Activated CD4-positive, alpha-beta T cell treated with anti-CD3 and anti-CD28 coated beads, Interleukin-2, Interleukin-4, amounts not matched to agents 100 ng/mL and 50 ng/mL, durations not matched to agents 16 hours and 8 hours (primary cell): ENCODE measurements around the gene CD4.

Experiments
- DNase-seq: peaks from one replicate; pipeline ENCODE4 v3.0.0-alpha.2; 2020; ENCODE audit warnings: low spot score

Gene CD4

GRCh38 chr12:6816598-6816997, 27.3 kb downstream of the CD4 start:
- DNase-seq, result no peak

- no peak for DNase-seq
Observed at GRCh38 chr12:6817098-6817497, 27.8 kb downstream of the CD4 start.

GRCh38 chr12:6817662-6818157, 28.4 kb downstream of the CD4 start:
- no peak for DNase-seq

- no peak for DNase-seq
Observed at GRCh38 chr12:6818222-6818621, 28.9 kb downstream of the CD4 start.

- DNase-seq, result no peak
Observed at GRCh38 chr12:6818645-6819044, 29.3 kb downstream of the CD4 start.

- no peak for DNase-seq
Observed at GRCh38 chr12:6819106-6820030, 30.0 kb downstream of the CD4 start.

GRCh38 chr12:6820166-6820565, 30.8 kb downstream of the CD4 start:
- no peak for DNase-seq

- DNase-seq, result no peak
Observed at GRCh38 chr12:6821591-6822425, 32.5 kb downstream of the CD4 start, which contains the start of gene GPR162. Gene GPR162 (plus strand): TSS chr12:6821821. CDS start chr12:6823899, 2,078 bp downstream.

GRCh38 chr12:6822426-6823135, 33.3 kb downstream of the CD4 start:
- no peak for DNase-seq

GRCh38 chr12:6823182-6824084, 34.1 kb downstream of the CD4 start:
- DNase-seq, result no peak

- no peak for DNase-seq
Observed at GRCh38 chr12:6824085-6824775, 34.9 kb downstream of the CD4 start.

- DNase-seq, result no peak
Observed at GRCh38 chr12:6824901-6825381, 35.6 kb downstream of the CD4 start.

GRCh38 chr12:6825398-6826124, 36.2 kb downstream of the CD4 start:
- DNase-seq, result peak; percentile 81

- no peak for DNase-seq
Observed at GRCh38 chr12:6826125-6826733, 36.9 kb downstream of the CD4 start.

GRCh38 chr12:6826734-6827436, 37.6 kb downstream of the CD4 start:
- no peak for DNase-seq

- peak; percentile 35 for DNase-seq
Observed at GRCh38 chr12:6827437-6827911, 38.1 kb downstream of the CD4 start.

- no peak for DNase-seq
Observed at GRCh38 chr12:6827982-6828780, 38.9 kb downstream of the CD4 start, which contains the start of gene P3H3. Gene P3H3 (plus strand): TSS chr12:6828407. CDS start chr12:6828441, 34 bp downstream.
